OCI-LY1 (cell line): ENCODE results near the gene IFT81.

Experiments
- CTCF ChIP-seq: fragments of 200-600 bp; sonication (generic), shearing (Covaris generic); IDR thresholded peaks from 2 replicates; pipeline ENCODE4 v1.5.1; 2017; ENCODE audit warnings: mild to moderate bottlenecking, antibody characterized with exemption, low read length, moderate library complexity, mixed read lengths
- EZH2 ChIP-seq: fragments of 200-600 bp; sonication (generic), shearing (Covaris generic); IDR thresholded peaks from 2 replicates; pipeline ENCODE4 v1.8.0; 2017; ENCODE audit warnings: borderline replicate concordance, mixed run types, mild to moderate bottlenecking, antibody characterized with exemption, low read length, moderate library complexity, mixed read lengths

GRCh38 chr12:110174373-110174996 is 50.3 kb downstream of the IFT81 start:
- TF ChIP-seq CTCF (no peak), EZH2 (no peak)
